HepG2 (cell line): ENCODE measurements around the gene FTL. TPM values are rescaled to one million over a fixed set of nuclear protein-coding genes. Genes with fewer than 3 reads are reported as not detected.

Source experiments
- AGO1 ChIP-seq: fragments of 200-400 bp; formaldehyde crosslinking; IDR thresholded peaks from 2 replicates; pipeline ENCODE4 v1.6.1; 2017; ENCODE audit warnings: mild to moderate bottlenecking, low read depth, low read length, moderate library complexity; ENCODE audit not compliant: poor library complexity, severe bottlenecking
- CSRNP1 ChIP-seq: sonication (generic); formaldehyde crosslinking; IDR thresholded peaks from 2 replicates; pipeline ENCODE4 v1.8.1; 2023; ENCODE audit warnings: mild to moderate bottlenecking, missing genetic modification reagents
- HOXA3 ChIP-seq: sonication (generic); formaldehyde crosslinking; IDR thresholded peaks from 2 replicates; pipeline ENCODE4 v1.5.0; 2020; ENCODE audit warnings: missing genetic modification reagents
- SUZ12 ChIP-seq: fragments of 150-350 bp; IDR thresholded peaks from 2 replicates; pipeline ENCODE4 v1.6.1; 2014; ENCODE audit warnings: low read depth, low read length
- XRCC5 ChIP-seq: fragments of 200-400 bp; formaldehyde crosslinking; optimal IDR thresholded peaks from 2 replicates; pipeline ENCODE3; 2017; ENCODE audit warnings: mild to moderate bottlenecking, low read length
- ZBTB40 ChIP-seq, 2 experiments: fragments of 450-650 bp in 1 of 2; sonication (generic) in 1 of 2; formaldehyde crosslinking in 1 of 2; IDR thresholded peaks; 2 replicates each; pipeline versions ENCODE4 v1.6.1 to v1.8.0; 2016 to 2022; ENCODE audit warnings: antibody characterized with exemption in 1 of 2, mild to moderate bottlenecking in 1 of 2, missing genetic modification reagents in 1 of 2
- ZNF407 ChIP-seq: sonication (generic); formaldehyde crosslinking; IDR thresholded peaks from one replicate; pipeline ENCODE4 v1.5.1; 2020; ENCODE audit warnings: mild to moderate bottlenecking, missing genetic modification reagents; ENCODE audit errors: not compliant biosample characterization
- ZNF747 ChIP-seq: sonication (generic); formaldehyde crosslinking; IDR thresholded peaks from 2 replicates; pipeline ENCODE4 v1.8.1; 2023; ENCODE audit warnings: missing genetic modification reagents, mild to moderate bottlenecking, borderline replicate concordance
- polyA plus RNA-seq, 8 experiments: library from polyadenylated mRNA; depleted of rRNA in 3 of 8; stranded (reverse) in 7 of 8; unstranded in 1 of 8; fragments of >200 nt; fragmentation: Illumina TruSeq in 4 of 8; extraction: Trizol in 4 of 8; gene quantifications; 2 replicates each; pipeline versions ENCODE4 v1.2.1 to v1.2.3, GENCODE V29; 2011 to 2016; ENCODE audit warnings: low read depth in 4 of 8, missing spikeins in 1 of 8, mixed read lengths in 1 of 8; ENCODE audit not compliant: insufficient read depth in 1 of 8
- total RNA-seq, 5 experiments: library from RNA; depleted of rRNA; stranded (reverse); fragments of >200 nt; fragmentation: Illumina TruSeq; extraction: Trizol; gene quantifications; 2 replicates each; pipeline ENCODE4 v1.2.3, GENCODE V29; 2016; ENCODE audit warnings: low read depth in 1 of 5

Gene FTL
- total and polyA plus RNA-seq, 2 of the 13 experiments (the other 11 are each of a cell fraction or from before 2014, with no cell fraction given), result 2,721 to 8,800 TPM

- 0 out of 2 replicates have a peak, but pooled peaks have one; percentile 9 for TF ChIP-seq CSRNP1 (CRISPR knock-in tag)
- peak; percentile 2 for TF ChIP-seq ZNF407 (CRISPR knock-in tag)
- TF ChIP-seq XRCC5, result peak; percentile 25
- 0 out of 2 replicates have a peak, but pooled peaks have one; percentile 8 for TF ChIP-seq ZNF747
- TF ChIP-seq SUZ12, result peak; percentile 82
- TF ChIP-seq AGO1, result peak; percentile 70
- TF ChIP-seq ZBTB40 (IDR thresholded peaks at IDR 0.05), result no peak
- TF ChIP-seq ZBTB40 (CRISPR knock-in tag; IDR thresholded peaks at IDR 0.05), result 0 out of 2 replicates have a peak, but pooled peaks have one; percentile 10
- peak; percentile 22; the same call in 1 of the 2 replicates for TF ChIP-seq HOXA3
These were observed 864 bp downstream of the FTL start (continued) for GRCh38 chr19:48965806-48966540.
